Activated CD4-positive, alpha-beta T cell treated with anti-CD3 and anti-CD28 coated beads, Interleukin-2, amount 10 ng/mL, durations not matched to agents 24 days and 14 days (primary cell): ENCODE data around the gene COL23A1. TPM values are rescaled to one million over a fixed set of nuclear protein-coding genes. Genes with fewer than 3 reads are reported as not detected.

Experiments used
- DNase-seq: peaks from one replicate; pipeline ENCODE4 v3.0.0; 2022
- H3K27ac Mint-ChIP-seq: one replicate; pipeline ENCODE4 v1.8.0; 2022; ENCODE audit warnings: mild to moderate bottlenecking, mixed read lengths
- H3K27me3 Mint-ChIP-seq: one replicate; pipeline ENCODE4 v1.8.0; 2022; ENCODE audit warnings: mixed read lengths
- H3K36me3 Mint-ChIP-seq: one replicate; pipeline ENCODE4 v1.8.0; 2022; ENCODE audit warnings: low read depth, mild to moderate bottlenecking, mixed read lengths
- H3K4me1 Mint-ChIP-seq: one replicate; pipeline ENCODE4 v1.8.0; 2021; ENCODE audit warnings: mixed read lengths
- H3K4me3 Mint-ChIP-seq: one replicate; pipeline ENCODE4 v1.8.0; 2022; ENCODE audit warnings: mild to moderate bottlenecking, moderate library complexity, mixed read lengths
- H3K9me3 Mint-ChIP-seq: one replicate; pipeline ENCODE4 v1.8.0; 2021; ENCODE audit warnings: mixed read lengths
- intact Hi-C: fragments of 100-400 bp; cut with micrococcal nuclease; formaldehyde crosslinking; loops from one replicate; pipeline ENCODE4 v1.15.1; 2023
- total RNA-seq: library from RNA; stranded (reverse); gene quantifications from 2 replicates; pipeline ENCODE4 v1.2.3, GENCODE V29; 2022

COL23A1 gene
- total RNA-seq, 1 donor from 2014 or later, result 0.07 TPM

- intact Hi-C loops, result no loop called here
- Mint-ChIP-seq H3K27ac (no peak overlapping the region), H3K4me3 (no peak overlapping the region)
Measured at GRCh38 chr5:178461004-178461730, 129.0 kb downstream of the COL23A1 start.

GRCh38 chr5:178460598-178460997 lies 129.6 kb downstream of the COL23A1 start:
- no peaks in the 10 kb centered on the region for H3K36me3 Mint-ChIP-seq
- intact Hi-C loops, result no loop called here
- DNase-seq, result no peak
- no peak overlapping the region for H3K4me3 Mint-ChIP-seq
- no peaks in the 10 kb centered on the region for H3K4me1 Mint-ChIP-seq
- peaks cover 2% of the 10 kb centered on the region for H3K27me3 Mint-ChIP-seq
- no peak overlapping the region for H3K27ac Mint-ChIP-seq
- no peaks in the 10 kb centered on the region for H3K9me3 Mint-ChIP-seq

More at GRCh38 chr5:178461004-178461730, 129.0 kb downstream of the COL23A1 start:
- H3K4me1 Mint-ChIP-seq, result no peaks in the 10 kb centered on the region
- no peaks in the 10 kb centered on the region for H3K36me3 Mint-ChIP-seq
- peak; percentile 83 for DNase-seq
- no peaks in the 10 kb centered on the region for H3K9me3 Mint-ChIP-seq
- peaks cover 2% of the 10 kb centered on the region for H3K27me3 Mint-ChIP-seq

- Mint-ChIP-seq H3K27me3 (peaks cover 2% of the 10 kb centered on the region), H3K4me3 (no peak overlapping the region), H3K4me1 (no peaks in the 10 kb centered on the region)
Measured at GRCh38 chr5:178460174-178460573, 130.0 kb downstream of the COL23A1 start.

GRCh38 chr5:178458140-178458539 lies 132.1 kb downstream of the COL23A1 start:
- H3K27me3 Mint-ChIP-seq, result peaks cover 2% of the 10 kb centered on the region
- no peak for DNase-seq
- no peak overlapping the region for H3K4me3 Mint-ChIP-seq
- H3K27ac Mint-ChIP-seq, result no peak overlapping the region
- intact Hi-C loops, result no loop called here
- H3K36me3 Mint-ChIP-seq, result no peaks in the 10 kb centered on the region
- no peaks in the 10 kb centered on the region for H3K4me1 Mint-ChIP-seq
- no peaks in the 10 kb centered on the region for H3K9me3 Mint-ChIP-seq

More at GRCh38 chr5:178460174-178460573, 130.0 kb downstream of the COL23A1 start:
- intact Hi-C loops, result no loop called here
- DNase-seq, result no peak
- no peaks in the 10 kb centered on the region for H3K36me3 Mint-ChIP-seq
- no peaks in the 10 kb centered on the region for H3K9me3 Mint-ChIP-seq
- no peak overlapping the region for H3K27ac Mint-ChIP-seq

- no peak overlapping the region for H3K4me3 Mint-ChIP-seq
- no peaks in the 10 kb centered on the region for H3K36me3 Mint-ChIP-seq
- no peak overlapping the region for H3K27ac Mint-ChIP-seq
- H3K4me1 Mint-ChIP-seq, result no peaks in the 10 kb centered on the region
- peaks cover 2% of the 10 kb centered on the region for H3K27me3 Mint-ChIP-seq
- no peak for DNase-seq
- no peaks in the 10 kb centered on the region for H3K9me3 Mint-ChIP-seq
- intact Hi-C loops, result no loop called here
Measured at GRCh38 chr5:178457471-178457870, 132.7 kb downstream of the COL23A1 start.

- Mint-ChIP-seq H3K4me3 (no peak overlapping the region), H3K9me3 (no peaks in the 10 kb centered on the region), H3K27me3 (no peaks in the 10 kb centered on the region), H3K27ac (no peak overlapping the region), H3K36me3 (no peaks in the 10 kb centered on the region), H3K4me1 (no peaks in the 10 kb centered on the region)
- no peak for DNase-seq
- intact Hi-C loops, result no loop called here
Measured at GRCh38 chr5:178455480-178455835, 134.7 kb downstream of the COL23A1 start.

GRCh38 chr5:178454821-178455479 lies 135.2 kb downstream of the COL23A1 start:
- peaks cover under 1% of the 10 kb centered on the region for H3K27me3 Mint-ChIP-seq
- H3K9me3 Mint-ChIP-seq, result no peaks in the 10 kb centered on the region
- H3K4me1 Mint-ChIP-seq, result no peaks in the 10 kb centered on the region
- no peaks in the 10 kb centered on the region for H3K36me3 Mint-ChIP-seq
- H3K4me3 Mint-ChIP-seq, result no peak overlapping the region
- intact Hi-C loops, result no loop called here
- no peak for DNase-seq
- no peak overlapping the region for H3K27ac Mint-ChIP-seq

GRCh38 chr5:178454303-178454702 lies 135.9 kb downstream of the COL23A1 start:
- DNase-seq, result no peak
- no peaks in the 10 kb centered on the region for H3K4me1 Mint-ChIP-seq
- peaks cover 3% of the 10 kb centered on the region for H3K27me3 Mint-ChIP-seq
- H3K36me3 Mint-ChIP-seq, result no peaks in the 10 kb centered on the region
- intact Hi-C loops, result no loop called here
- H3K9me3 Mint-ChIP-seq, result no peaks in the 10 kb centered on the region
- no peak overlapping the region for H3K27ac Mint-ChIP-seq
- H3K4me3 Mint-ChIP-seq, result no peak overlapping the region

- no peak for DNase-seq
- no peak overlapping the region for H3K4me3 Mint-ChIP-seq
- H3K27ac Mint-ChIP-seq, result no peak overlapping the region
- H3K27me3 Mint-ChIP-seq, result peaks cover 3% of the 10 kb centered on the region
- no peaks in the 10 kb centered on the region for H3K36me3 Mint-ChIP-seq
- no peaks in the 10 kb centered on the region for H3K9me3 Mint-ChIP-seq
- no peaks in the 10 kb centered on the region for H3K4me1 Mint-ChIP-seq
- intact Hi-C loops, result no loop called here
Measured at GRCh38 chr5:178453224-178453623, 137.0 kb downstream of the COL23A1 start.

GRCh38 chr5:178450121-178451028 lies 139.8 kb downstream of the COL23A1 start:
- no peak overlapping the region for H3K27ac Mint-ChIP-seq
- H3K27me3 Mint-ChIP-seq, result peaks cover 3% of the 10 kb centered on the region
- no peaks in the 10 kb centered on the region for H3K36me3 Mint-ChIP-seq
- H3K9me3 Mint-ChIP-seq, result no peaks in the 10 kb centered on the region
- DNase-seq, result no peak
- H3K4me1 Mint-ChIP-seq, result no peaks in the 10 kb centered on the region
- no peak overlapping the region for H3K4me3 Mint-ChIP-seq
- intact Hi-C loops, result no loop called here

GRCh38 chr5:178449163-178450070 lies 140.8 kb downstream of the COL23A1 start:
- H3K9me3 Mint-ChIP-seq, result no peaks in the 10 kb centered on the region
- H3K36me3 Mint-ChIP-seq, result no peaks in the 10 kb centered on the region
- H3K27ac Mint-ChIP-seq, result no peak overlapping the region
- intact Hi-C loops, result no loop called here
- no peak overlapping the region for H3K4me3 Mint-ChIP-seq
- peaks cover 3% of the 10 kb centered on the region for H3K27me3 Mint-ChIP-seq
- H3K4me1 Mint-ChIP-seq, result no peaks in the 10 kb centered on the region
- DNase-seq, result no peak

GRCh38 chr5:178445534-178445933 lies 144.7 kb downstream of the COL23A1 start:
- no peak for DNase-seq
- H3K36me3 Mint-ChIP-seq, result no peaks in the 10 kb centered on the region
- H3K4me1 Mint-ChIP-seq, result no peaks in the 10 kb centered on the region
- H3K27ac Mint-ChIP-seq, result no peak overlapping the region
- no peak overlapping the region for H3K4me3 Mint-ChIP-seq
- no peaks in the 10 kb centered on the region for H3K9me3 Mint-ChIP-seq
- peaks cover 5% of the 10 kb centered on the region for H3K27me3 Mint-ChIP-seq
- intact Hi-C loops, result no loop called here
